Smooth muscle cell (in vitro differentiated cells): ENCODE data around the gene FALEC. TPM values are rescaled to one million over a fixed set of nuclear protein-coding genes. Genes with fewer than 3 reads are reported as not detected.
"Not testable (repeated sequence)": the region's sequence is repeated elsewhere in the genome, so short reads cannot be mapped to it uniquely, and the experiment has no call there.

ENCODE experiments used
- DNase-seq: peaks from one replicate; lab custom pipeline; 2025; ENCODE audit not compliant: unreplicated experiment; lab: John Stamatoyannopoulos, UW
- H2AFZ ChIP-seq: fragments of 200-600 bp; sonication (generic); 2 replicates; pipeline ENCODE4 v1.6.0; 2016; ENCODE audit warnings: antibody characterized with exemption, low read depth, mild to moderate bottlenecking
- H3F3A ChIP-seq: fragments of 200-600 bp; sonication (generic); 2 replicates; pipeline ENCODE4 v1.6.0; 2017; ENCODE audit warnings: antibody characterized with exemption, low read depth
- H3K27ac ChIP-seq: fragments of 200-600 bp; sonication (generic); 2 replicates; pipeline ENCODE4 v1.5.1; 2016; ENCODE audit warnings: low read depth, mild to moderate bottlenecking
- H3K27me3 ChIP-seq: fragments of 200-600 bp; sonication (generic); 2 replicates; pipeline ENCODE4 v1.6.1; 2016; ENCODE audit warnings: low read depth, mild to moderate bottlenecking
- H3K36me3 ChIP-seq: fragments of 200-600 bp; sonication (generic); 2 replicates; pipeline ENCODE4 v1.5.1; 2016; ENCODE audit warnings: low read depth
- H3K4me1 ChIP-seq: fragments of 200-600 bp; sonication (generic); 2 replicates; pipeline ENCODE4 v1.5.1; 2016; ENCODE audit warnings: low read depth
- H3K4me2 ChIP-seq: fragments of 200-600 bp; sonication (generic); 2 replicates; pipeline ENCODE4 v1.6.0; 2016; ENCODE audit warnings: mild to moderate bottlenecking
- H3K4me3 ChIP-seq: fragments of 200-600 bp; sonication (generic); 2 replicates; pipeline ENCODE4 v1.5.1; 2016; ENCODE audit warnings: mild to moderate bottlenecking
- H3K79me2 ChIP-seq: fragments of 200-600 bp; sonication (generic); 2 replicates; pipeline ENCODE4 v1.6.0; 2016; ENCODE audit warnings: low read depth, mild to moderate bottlenecking
- H3K9ac ChIP-seq: fragments of 200-600 bp; sonication (generic); 2 replicates; pipeline ENCODE4 v1.6.0; 2016; ENCODE audit warnings: low read depth
- H3K9me3 ChIP-seq: fragments of 200-600 bp; sonication (generic); replicated peaks from 2 replicates; pipeline ENCODE4 v1.5.1; 2016; ENCODE audit warnings: low read depth
- H4K20me1 ChIP-seq: fragments of 200-600 bp; sonication (generic); 2 replicates; pipeline ENCODE4 v1.6.0; 2016; ENCODE audit warnings: low read depth
- WGBS: methylation state at CpG from one replicate; pipeline ENCODE4 v1.1.7; 2016; ENCODE audit warnings: low lambda C conversion rate; 5-methylcytosine and 5-hydroxymethylcytosine counted together
- polyA plus RNA-seq: library from polyadenylated mRNA; unstranded; fragments of >200 nt; fragmentation: Nextera tagmentation; extraction: Ambion mirVana; gene quantifications from 2 replicates; pipeline ENCODE4 v1.2.1, GENCODE V29; 2016
- total RNA-seq: library from RNA; depleted of rRNA; stranded (reverse); fragments of >200 nt; gene quantifications from 2 replicates; pipeline ENCODE4 v1.2.3, GENCODE V29; 2014
- TF ChIP-seq, protein P1 (sequence below): fragments of 200-600 bp; sonication (generic); IDR thresholded peaks from 2 replicates; pipeline ENCODE4 v1.5.1; 2017; ENCODE audit warnings: borderline replicate concordance, mild to moderate bottlenecking, antibody characterized with exemption; ENCODE audit not compliant: insufficient read depth, poor library complexity, severe bottlenecking

Gene FALEC
- total and polyA plus RNA-seq, 2 experiments from 2014 or later: 0.62 TPM; not detected in 1

DNA sequence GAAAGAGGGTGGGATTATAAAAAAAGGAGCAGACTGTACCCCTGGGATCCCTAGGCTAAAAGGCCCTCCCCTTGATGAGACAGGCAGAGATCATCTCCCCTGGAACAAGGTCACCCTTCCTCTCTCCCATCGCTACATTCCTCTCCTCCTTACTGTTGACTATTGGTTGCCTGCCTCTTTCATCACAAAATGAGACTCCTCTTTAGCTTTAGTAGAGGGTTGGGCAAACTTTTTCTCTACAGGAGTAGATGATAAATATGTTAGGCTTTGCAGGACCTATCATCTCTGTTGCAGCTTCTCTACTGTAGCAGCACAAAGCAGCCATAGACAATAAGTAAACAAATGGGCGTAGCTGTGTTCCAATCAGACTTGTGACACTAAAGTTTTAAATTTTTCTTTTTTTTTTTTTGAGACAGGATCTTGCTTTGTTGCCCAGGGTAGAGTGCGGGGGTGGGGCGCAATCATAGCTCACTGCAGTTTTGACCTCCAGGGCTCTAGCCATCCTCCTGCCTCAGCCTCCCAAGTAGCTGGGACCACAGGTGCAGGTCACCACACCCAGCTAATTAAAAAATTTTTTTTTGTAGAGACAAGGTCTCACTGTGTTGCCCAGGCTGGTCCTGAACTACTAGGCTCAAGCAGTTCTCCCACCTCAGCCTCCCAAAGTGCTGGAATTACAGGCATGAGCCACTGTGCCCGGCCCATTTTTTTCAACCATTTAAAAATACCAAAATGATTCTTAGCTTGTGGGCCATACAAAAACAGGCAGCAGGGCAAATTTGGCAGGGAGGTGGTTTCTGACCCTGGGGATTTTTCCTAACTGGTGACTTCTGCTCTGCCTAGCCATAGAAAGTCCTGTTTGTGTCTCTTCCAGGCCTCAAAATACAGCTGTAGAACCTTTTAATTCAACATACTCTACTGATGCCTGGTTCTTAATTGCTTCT lies 48.8 kb downstream of the FALEC start:
- H3K9ac ChIP-seq: no peak overlapping the region
- H3K9me3 ChIP-seq: no peaks in the 10 kb centered on the region
- no peaks in the 10 kb centered on the region for H3K36me3 ChIP-seq
- TF ChIP-seq, protein P1, sequence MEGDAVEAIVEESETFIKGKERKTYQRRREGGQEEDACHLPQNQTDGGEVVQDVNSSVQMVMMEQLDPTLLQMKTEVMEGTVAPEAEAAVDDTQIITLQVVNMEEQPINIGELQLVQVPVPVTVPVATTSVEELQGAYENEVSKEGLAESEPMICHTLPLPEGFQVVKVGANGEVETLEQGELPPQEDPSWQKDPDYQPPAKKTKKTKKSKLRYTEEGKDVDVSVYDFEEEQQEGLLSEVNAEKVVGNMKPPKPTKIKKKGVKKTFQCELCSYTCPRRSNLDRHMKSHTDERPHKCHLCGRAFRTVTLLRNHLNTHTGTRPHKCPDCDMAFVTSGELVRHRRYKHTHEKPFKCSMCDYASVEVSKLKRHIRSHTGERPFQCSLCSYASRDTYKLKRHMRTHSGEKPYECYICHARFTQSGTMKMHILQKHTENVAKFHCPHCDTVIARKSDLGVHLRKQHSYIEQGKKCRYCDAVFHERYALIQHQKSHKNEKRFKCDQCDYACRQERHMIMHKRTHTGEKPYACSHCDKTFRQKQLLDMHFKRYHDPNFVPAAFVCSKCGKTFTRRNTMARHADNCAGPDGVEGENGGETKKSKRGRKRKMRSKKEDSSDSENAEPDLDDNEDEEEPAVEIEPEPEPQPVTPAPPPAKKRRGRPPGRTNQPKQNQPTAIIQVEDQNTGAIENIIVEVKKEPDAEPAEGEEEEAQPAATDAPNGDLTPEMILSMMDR: no peak
- H3K79me2 ChIP-seq: peaks cover 44% of the 10 kb centered on the region
- no peak for DNase-seq
- no peaks in the 10 kb centered on the region for H3K27me3 ChIP-seq
- H4K20me1 ChIP-seq: peaks cover 33% of the 10 kb centered on the region
- no peak overlapping the region for H3K4me3 ChIP-seq
- H2AFZ ChIP-seq: no peak overlapping the region
- H3K4me1 ChIP-seq: peaks cover 61% of the 10 kb centered on the region
- peak overlapping the region; percentile 84 for H3K4me2 ChIP-seq
- H3K27ac ChIP-seq: peak overlapping the region; percentile 96
- H3F3A ChIP-seq: peaks cover 52% of the 10 kb centered on the region
- 95% methylated on average over 5 of the region's 5 CpGs for WGBS

DNA sequence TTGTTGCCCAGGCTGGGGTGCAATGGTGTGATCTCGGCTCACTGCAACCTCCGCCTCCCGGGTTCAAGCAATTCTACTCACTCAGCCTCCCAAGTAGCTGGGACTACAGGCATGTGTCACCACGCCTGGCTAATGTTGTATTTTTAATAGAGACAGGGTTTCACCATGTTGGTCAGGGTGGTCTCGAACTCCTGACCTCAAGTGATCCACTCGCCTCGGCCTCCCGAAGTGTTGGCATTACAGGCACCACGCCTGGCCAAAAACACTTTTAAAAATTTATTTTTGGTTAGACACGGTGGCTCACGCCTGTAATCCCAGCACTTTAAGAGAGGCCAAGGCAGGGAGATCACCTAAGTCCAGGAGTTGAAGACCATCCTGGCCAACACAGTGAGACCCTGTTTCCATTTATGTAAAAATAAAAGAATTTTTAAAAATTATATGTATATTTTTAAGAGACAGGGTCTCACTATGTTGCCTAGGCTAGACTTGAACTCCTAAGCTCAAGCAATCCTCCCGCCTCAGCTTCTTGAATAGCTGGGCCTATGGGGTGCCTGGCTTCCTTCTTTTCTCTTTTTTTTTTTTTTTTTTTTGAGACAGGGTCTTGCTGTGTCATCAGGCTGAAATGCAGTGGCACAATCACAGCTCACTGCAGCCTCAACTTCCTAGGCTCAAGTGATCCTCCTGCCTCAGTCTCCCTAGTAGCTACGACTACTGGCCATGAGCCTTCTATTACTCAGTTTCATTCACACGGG lies 49.9 kb downstream of the FALEC start:
- H3K4me1 ChIP-seq: peaks cover 68% of the 10 kb centered on the region
- not testable (repeated sequence) for H3K4me2 ChIP-seq, DNase-seq, H3K27me3 ChIP-seq, H3K36me3 ChIP-seq, H3K9ac ChIP-seq, H3K9me3 ChIP-seq, H2AFZ ChIP-seq, H3K4me3 ChIP-seq
- peak overlapping the region; percentile 96 for H3K27ac ChIP-seq
- 96% methylated on average over 14 of the region's 14 CpGs for WGBS
- peaks cover 35% of the 10 kb centered on the region for H4K20me1 ChIP-seq
- H3K79me2 ChIP-seq: peaks cover 35% of the 10 kb centered on the region
- H3F3A ChIP-seq: peaks cover 52% of the 10 kb centered on the region

DNA sequence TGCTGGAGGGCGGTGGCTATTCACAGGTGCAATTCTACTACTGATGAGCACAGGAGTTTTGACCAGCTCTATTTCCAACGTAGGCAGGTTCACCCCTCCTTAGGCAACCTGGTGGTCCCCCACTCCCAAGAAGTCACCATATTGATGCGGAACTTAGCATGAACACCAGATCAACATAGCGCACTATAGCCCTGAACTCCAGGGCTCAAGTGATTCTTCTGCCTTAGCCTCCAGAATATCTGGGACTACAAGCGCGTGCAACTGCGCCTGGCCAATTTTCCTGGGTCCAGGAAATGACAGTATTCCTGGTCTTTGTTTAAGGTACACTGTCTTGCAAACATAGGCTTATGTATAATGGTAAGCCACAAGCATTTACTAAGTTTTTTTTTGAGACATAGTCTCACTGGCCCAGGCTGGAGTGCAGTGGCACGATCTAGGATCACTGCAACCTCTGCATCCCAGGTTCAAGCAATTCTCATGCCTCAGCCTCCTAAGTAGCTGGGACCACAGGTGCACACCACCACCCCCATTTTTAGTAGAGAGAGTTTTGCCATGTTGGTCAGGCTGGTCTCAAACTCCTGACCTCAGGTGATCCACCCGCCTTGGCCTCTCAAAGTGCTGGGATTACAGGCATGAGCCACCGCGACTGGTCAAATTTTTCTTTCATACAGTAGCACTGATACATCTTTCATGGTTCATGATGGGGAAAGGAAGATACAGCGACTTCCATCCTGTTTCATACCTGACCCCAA lies 51.2 kb downstream of the FALEC start:
- Histone ChIP-seq H3K9ac (no peak overlapping the region), H3K4me2 (peak overlapping the region; percentile 78), H4K20me1 (peaks cover 44% of the 10 kb centered on the region), H3K4me1 (peaks cover 65% of the 10 kb centered on the region), H3K9me3 (no peaks in the 10 kb centered on the region), H3K36me3 (no peaks in the 10 kb centered on the region), H3K79me2 (peaks cover 42% of the 10 kb centered on the region), H3K4me3 (peak overlapping the region; percentile 34), H2AFZ (no peak overlapping the region), H3K27ac (peak overlapping the region; percentile 96), H3K27me3 (no peaks in the 10 kb centered on the region), H3F3A (peaks cover 61% of the 10 kb centered on the region)
- WGBS: 89% methylated on average over 12 of the region's 12 CpGs
- no peak for DNase-seq
- TF ChIP-seq, protein P1: no peak

DNA sequence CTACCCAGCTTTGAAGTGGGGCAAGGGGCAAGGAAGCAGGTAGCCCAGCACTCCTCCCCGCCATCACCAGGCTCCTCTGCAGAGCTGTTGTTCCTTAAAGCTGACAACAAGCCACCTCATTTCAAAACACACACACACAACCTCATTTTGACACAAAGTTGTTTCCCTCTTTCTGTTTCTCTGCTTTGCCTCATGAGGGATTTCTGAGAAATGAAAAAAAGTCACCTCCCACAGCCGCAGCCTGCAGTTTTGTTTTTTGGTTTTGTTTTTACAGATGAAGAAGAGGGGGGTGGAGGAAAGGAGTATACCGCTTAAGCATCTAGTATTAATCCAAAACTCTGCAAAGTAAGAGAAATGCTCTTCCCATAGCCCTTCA lies 51.8 kb downstream of the FALEC start:
- Histone ChIP-seq H3K9ac (no peak overlapping the region), H4K20me1 (peaks cover 50% of the 10 kb centered on the region), H3K27ac (peak overlapping the region; percentile 96), H3K4me1 (peaks cover 63% of the 10 kb centered on the region), H3K27me3 (no peaks in the 10 kb centered on the region), H3F3A (peaks cover 60% of the 10 kb centered on the region), H3K36me3 (no peaks in the 10 kb centered on the region), H3K4me2 (peak overlapping the region; percentile 78), H3K9me3 (no peaks in the 10 kb centered on the region), H2AFZ (no peak overlapping the region), H3K4me3 (peak overlapping the region; percentile 34), H3K79me2 (peaks cover 47% of the 10 kb centered on the region)
- TF ChIP-seq, protein P1: no peak
- 35% methylated on average over 3 of the region's 3 CpGs for WGBS
- DNase-seq: no peak
